Right ventricle myocardium inferior (tissue), 1 donor: Measurements from ENCODE around the gene SETD7. TPM values are rescaled to one million over a fixed set of nuclear protein-coding genes. Genes with fewer than 3 reads are reported as not detected.

ENCODE experiments used
- ATAC-seq: fragments of 200-7000 bp; cut with Tn5 transposase; one replicate; pipeline ENCODE4 v1.9.1; 2020; ENCODE audit warnings: mild to moderate bottlenecking, moderate library complexity
- DNase-seq: peaks from one replicate; pipeline ENCODE4 v3.0.0; 2021; ENCODE audit errors: missing footprints
- intact Hi-C: fragments of 100-400 bp; cut with DNase I; formaldehyde crosslinking; loops from one replicate; pipeline ENCODE4 v1.11.0; 2022
- total RNA-seq: library from RNA; stranded (reverse); fragmentation: NEBNext Ultra II Directional; extraction: Animal tissue kit (Norgen Biotek cat#: 25700); gene quantifications from one replicate; pipeline ENCODE4 v1.2.1, GENCODE V29; 2021
- donor health status: DM: no; HTN: yes; CAD: no; lungs with severe emphysema.

Gene SETD7
- total RNA-seq, 1 donor from 2014 or later, result 52.2 TPM

DNA sequence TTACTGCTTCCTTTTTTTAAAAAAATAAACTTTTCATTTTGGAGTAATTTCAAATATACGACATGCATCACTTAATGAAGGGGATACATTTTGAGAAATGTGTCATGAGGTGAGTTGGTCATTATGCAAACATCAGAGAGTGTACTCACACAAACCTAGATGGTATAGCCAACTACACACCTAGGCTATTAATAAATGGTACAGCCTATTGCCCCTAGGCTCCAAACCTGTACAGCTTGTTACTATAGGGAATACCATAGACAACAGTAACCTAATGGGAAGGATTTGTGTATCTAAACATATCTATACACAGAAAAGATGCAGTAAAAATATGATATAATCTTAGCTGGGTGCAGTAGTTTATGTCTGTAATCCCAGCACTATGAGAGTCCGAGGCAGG, 29.1 kb downstream of the SETD7 start:
- intact Hi-C loops, result no loop called here
- ATAC-seq, result no peak
- DNase-seq, result no peak

GRCh38 chr4:139525414-139525813, 30.6 kb downstream of the SETD7 start:
- no peak for ATAC-seq
- intact Hi-C loops, result no loop called here
- DNase-seq, result no peak

DNA sequence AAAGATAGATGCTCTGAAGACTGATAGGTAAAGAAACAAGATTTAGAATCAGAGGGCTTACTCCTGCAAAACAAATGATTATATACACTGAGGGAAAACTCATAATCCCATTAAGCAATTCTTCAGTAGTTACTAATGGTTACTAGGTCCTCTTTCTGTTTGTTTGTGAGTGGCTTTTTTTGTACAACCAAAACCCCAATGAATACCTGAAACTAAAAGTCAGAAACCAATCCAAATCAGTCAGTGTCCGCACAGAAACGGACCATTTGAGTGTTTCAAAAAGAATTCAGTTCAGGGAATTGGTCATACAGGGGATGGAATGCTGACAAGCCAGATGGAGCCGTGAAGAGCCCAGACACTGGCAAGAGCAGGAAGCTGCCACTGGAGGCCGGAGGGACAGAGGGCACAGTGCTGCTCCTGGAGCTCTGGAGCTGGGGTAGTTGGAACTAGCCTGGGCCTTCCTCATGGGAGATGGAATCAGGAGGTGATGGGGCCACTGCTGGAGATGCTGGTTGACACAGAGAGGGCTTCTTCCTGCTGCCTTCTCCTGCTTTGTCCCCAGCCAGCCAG, 31.9 kb downstream of the SETD7 start:
- DNase-seq, result peak; percentile 64
- no peak for ATAC-seq
- intact Hi-C loops, result no loop called here

DNA sequence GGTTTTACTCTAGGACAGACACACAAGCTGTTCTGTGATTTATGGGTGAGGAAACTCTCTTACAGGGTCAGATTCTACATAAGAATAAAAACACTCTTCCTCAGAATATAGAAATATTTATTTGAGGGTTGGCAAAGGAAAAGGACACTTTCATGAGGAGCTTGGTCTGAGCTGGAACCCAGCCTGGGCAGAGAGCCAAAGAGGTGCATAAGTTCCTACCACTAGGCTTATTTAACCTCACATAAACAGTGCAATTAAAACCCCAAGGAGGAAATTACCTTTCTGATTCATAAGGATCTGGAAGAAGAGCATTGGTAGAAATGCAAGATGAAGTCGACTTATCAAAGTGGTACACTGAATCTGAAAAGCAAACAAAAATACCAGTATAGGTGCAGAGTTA, 32.9 kb downstream of the SETD7 start:
- ATAC-seq, result no peak

DNA sequence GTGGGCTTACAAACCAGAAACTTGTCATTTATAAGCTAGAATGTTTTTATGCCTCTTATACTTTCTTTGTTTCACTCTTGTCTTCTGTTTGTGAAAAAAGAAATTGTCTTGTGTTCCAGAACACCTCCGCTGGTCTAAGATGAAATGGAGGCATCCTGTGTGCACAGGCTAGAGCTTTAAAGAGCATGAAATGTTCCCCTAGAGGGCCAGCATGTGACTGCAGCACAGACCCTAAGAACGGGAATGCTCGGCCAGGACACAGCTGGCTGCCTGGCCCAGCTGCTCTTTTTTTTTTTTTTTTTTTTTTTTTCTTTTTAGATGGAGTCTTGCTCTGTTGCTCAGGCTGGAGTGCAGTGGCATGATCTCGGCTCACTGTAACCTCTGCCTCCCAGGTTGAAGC, 33.6 kb downstream of the SETD7 start:
- DNase-seq (no peak), ATAC-seq (peak; percentile 82)
- intact Hi-C loops, result no loop called here

More for the DNA sequence above, 32.9 kb downstream of the SETD7 start:
- DNase-seq, result no peak
- intact Hi-C loops, result no loop called here

GRCh38 chr4:139521754-139522401, 34.1 kb downstream of the SETD7 start:
- DNase-seq (no peak), ATAC-seq (no peak)
- intact Hi-C loops, result no loop called here

DNA sequence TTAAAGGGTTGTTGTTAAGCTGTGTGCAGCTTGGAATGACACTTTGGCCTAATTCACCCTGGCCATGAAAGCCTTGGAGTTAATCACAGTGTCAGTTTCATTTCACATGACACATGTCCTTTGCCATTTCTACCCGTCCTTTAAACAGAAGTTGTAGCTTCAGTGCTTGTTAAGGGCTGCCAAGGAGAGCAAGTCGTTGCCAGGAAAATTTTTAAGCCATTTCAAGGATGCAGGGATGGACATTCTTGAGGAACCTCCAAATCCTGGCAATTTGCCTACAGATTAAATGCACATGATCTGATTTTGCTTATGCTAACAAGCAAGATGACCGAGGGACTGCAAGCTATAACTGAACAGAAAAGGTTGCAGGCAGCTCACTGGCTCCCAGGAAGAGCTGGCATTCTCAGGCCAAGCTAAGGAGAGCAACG, 40.5 kb downstream of the SETD7 start:
- intact Hi-C loops, result loop anchor here (5.0 kb wide), 1 partner anchor 42 kb away; the partner anchor contains the start of gene SETD7
- DNase-seq, result no peak
- peak; percentile 71 for ATAC-seq

DNA sequence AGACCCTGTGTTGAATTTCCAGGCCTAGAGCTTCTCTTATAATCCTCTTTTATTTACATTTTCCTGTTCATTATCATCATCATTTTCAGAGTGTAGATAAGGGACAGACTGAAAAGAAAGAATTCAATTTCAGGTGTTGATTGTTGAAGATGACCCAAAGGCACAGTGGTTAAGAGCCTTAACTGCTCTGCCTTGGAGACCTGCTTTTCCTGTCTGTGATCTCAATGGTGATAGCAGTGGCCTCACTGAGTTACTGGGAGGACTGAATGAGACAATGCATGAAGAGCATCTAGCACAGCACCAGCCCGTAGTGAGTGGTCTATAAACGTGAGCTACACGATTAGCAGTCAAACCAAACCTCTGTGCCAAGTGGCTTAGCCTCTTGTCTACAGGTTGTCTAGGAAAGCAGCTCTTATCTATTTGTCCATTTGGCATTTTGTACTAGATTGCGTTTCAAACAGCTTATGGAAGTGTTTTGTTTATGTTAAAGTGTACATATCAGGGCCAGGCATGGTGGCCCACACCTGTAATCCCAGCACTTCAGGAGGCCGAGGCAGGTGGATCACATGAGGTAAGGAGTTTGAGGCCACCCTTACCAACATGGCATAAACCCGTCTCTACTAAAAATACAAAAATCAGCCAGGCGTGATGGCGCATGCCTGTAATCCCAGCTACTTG, 41.5 kb downstream of the SETD7 start:
- DNase-seq (no peak), ATAC-seq (no peak)
- intact Hi-C loops, result loop anchor here (5.0 kb wide), 1 partner anchor 43 kb away; the partner anchor contains the start of gene SETD7

- DNase-seq, result no peak
- intact Hi-C loops, result no loop called here
- ATAC-seq, result no peak
These were observed 44.7 kb downstream of the SETD7 start for GRCh38 chr4:139511320-139511719.

DNA sequence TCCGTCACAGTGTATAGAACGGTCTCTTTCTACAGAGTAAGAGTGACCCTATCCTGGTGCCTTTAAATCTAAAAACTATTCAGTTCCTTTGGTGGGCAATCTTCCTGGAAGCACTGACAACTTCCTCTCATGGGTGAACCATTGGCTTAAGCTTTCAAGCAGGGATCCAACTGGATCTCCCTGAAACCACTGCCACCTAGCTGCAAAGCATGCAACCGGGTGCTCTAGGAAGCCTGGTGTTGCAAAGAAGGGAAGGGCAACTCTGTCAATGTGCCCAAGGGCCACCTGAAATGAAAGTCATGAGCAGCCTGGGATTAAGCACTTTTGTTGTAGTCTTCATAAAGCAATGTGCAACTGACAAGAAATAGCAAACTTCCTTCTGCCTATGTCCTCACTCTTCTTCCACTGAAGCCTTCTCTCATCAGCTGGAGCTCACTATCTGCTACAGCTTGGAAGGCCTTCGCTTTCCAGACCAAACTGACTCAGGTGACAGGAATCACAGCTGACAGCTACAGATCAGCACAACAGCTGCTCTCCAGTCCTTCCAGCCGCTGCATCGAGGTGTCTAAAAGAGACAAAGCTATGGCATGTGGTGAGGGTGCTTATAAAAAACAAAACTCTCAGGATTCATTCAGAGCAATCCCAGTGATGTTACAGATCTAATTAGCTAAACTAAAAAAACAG, 46.1 kb downstream of the SETD7 start:
- intact Hi-C loops, result loop anchor here (5.0 to 10.0 kb wide), 2 partner anchors 93 to 475 kb away; no protein-coding TSS in a partner anchor
- DNase-seq (no peak), ATAC-seq (peak; percentile 66)

- DNase-seq, result no peak
- intact Hi-C loops, result loop anchor here (5.0 to 10.0 kb wide), 2 partner anchors 91 to 474 kb away; no protein-coding TSS in a partner anchor
- no peak for ATAC-seq
These were observed 47.3 kb downstream of the SETD7 start for GRCh38 chr4:139508581-139509237.

DNA sequence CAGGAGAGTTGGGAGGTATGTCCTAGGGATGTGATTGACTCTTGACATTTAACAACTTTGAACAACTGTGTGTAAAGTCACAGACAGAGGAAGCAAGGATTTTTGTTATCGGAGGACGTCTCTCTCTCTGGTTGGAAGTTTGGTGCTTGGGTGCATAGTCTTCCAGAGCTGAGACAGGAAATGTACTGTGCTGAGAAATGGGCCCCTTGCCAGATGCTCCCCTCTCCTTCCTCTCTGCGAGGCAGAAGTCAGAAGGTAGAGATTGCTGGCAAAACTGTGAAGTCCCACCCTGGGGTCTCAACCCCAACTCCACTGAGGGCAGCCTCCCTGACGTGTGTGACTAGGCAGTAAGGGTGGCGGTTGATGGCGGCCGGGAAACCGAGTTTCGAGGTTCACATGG, 49.2 kb downstream of the SETD7 start:
- intact Hi-C loops, result loop anchor here (5.0 to 10.0 kb wide), 2 partner anchors 89 to 472 kb away; no protein-coding TSS in a partner anchor
- ATAC-seq, result no peak
- DNase-seq, result no peak

- intact Hi-C loops, result loop anchor here (10.0 kb wide), 1 partner anchor 469 kb away; no protein-coding TSS in a partner anchor
- no peak for DNase-seq
- ATAC-seq, result no peak
These were observed 52.3 kb downstream of the SETD7 start for GRCh38 chr4:139503622-139504166.

GRCh38 chr4:139501927-139502899, 53.8 kb downstream of the SETD7 start:
- intact Hi-C loops, result loop anchor here (10.0 kb wide), 1 partner anchor 467 kb away; no protein-coding TSS in a partner anchor
- DNase-seq, result no peak
- no peak for ATAC-seq

GRCh38 chr4:139501527-139501926, 54.5 kb downstream of the SETD7 start:
- intact Hi-C loops, result loop anchor here (10.0 kb wide), 1 partner anchor 467 kb away; no protein-coding TSS in a partner anchor
- no peak for ATAC-seq
- DNase-seq, result no peak

- ATAC-seq, result no peak
- DNase-seq, result no peak
- intact Hi-C loops, result loop anchor here (10.0 kb wide), 1 partner anchor 466 kb away; no protein-coding TSS in a partner anchor
These were observed 54.9 kb downstream of the SETD7 start for GRCh38 chr4:139501117-139501516.

GRCh38 chr4:139499186-139499585, 56.8 kb downstream of the SETD7 start:
- ATAC-seq, result no peak
- intact Hi-C loops, result loop anchor here (5.0 kb wide), 1 partner anchor 133 kb away; no protein-coding TSS in a partner anchor

More at GRCh38 chr4:139499186-139499585, 56.8 kb downstream of the SETD7 start:
- no peak for DNase-seq
